HCT116 (cell line): Measurements from ENCODE around the gene FOXP1. TPM values are rescaled to one million over a fixed set of nuclear protein-coding genes. Genes with fewer than 3 reads are reported as not detected.

Source experiments
- ATAC-seq: fragments of 200-7000 bp; cut with Tn5 transposase; 2 replicates; pipeline ENCODE4 v1.9.1; 2020; ENCODE audit warnings: mild to moderate bottlenecking, moderate library complexity
- BruUV-seq: library from RNA; stranded (reverse); fragments of 400-500 nt; replicated peaks from 2 replicates; lab custom pipeline; 2021; lab: Mats Ljungman, UMichigan
- CTCF ChIA-PET: fragments of 300-600 bp; sonication (Branson Sonifier 250); formaldehyde crosslinking; loops from one replicate; lab custom pipeline; 2021; ENCODE audit warnings: antibody characterized with exemption; lab: Charles Lee
- POLR2A ChIA-PET: fragments of 300-600, 350-600 bp; sonication (Branson Sonifier 250); formaldehyde crosslinking; loops from one replicate; lab custom pipeline; 2021; ENCODE audit warnings: antibody characterized with exemption; lab: Charles Lee
- RAD21 ChIA-PET, 2 experiments: fragments of 300-600 bp; sonication (Branson Sonifier 250); formaldehyde crosslinking; loops; one replicate each; lab custom pipeline; 2023; ENCODE audit warnings: low total read pairs in 2 of 2; ENCODE audit not compliant: uncharacterized antibody in 2 of 2, unreplicated experiment in 2 of 2, low non-redundant PET in 1 of 2; lab: Charles Lee
- DNase-seq: peaks from one replicate; pipeline ENCODE4 v3.0.0-alpha.2; 2010; ENCODE audit warnings: low read depth, low spot score
- H2AFZ ChIP-seq: fragments of 200-600 bp; shearing (Covaris generic), sonication (generic); 2 replicates; pipeline ENCODE4 v1.6.1; 2017; ENCODE audit warnings: low read depth, mixed run types, mixed read lengths, antibody characterized with exemption, low read length; ENCODE audit not compliant: poor library complexity, severe bottlenecking
- H3K27ac ChIP-seq: 2 replicates; pipeline ENCODE4 v1.5.1; 2012; ENCODE audit warnings: low read depth, low read length
- H3K27me3 ChIP-seq: fragments of 200-600 bp; sonication (generic); 2 replicates; pipeline ENCODE4 v1.6.1; 2016; ENCODE audit warnings: mixed run types, low read length, mixed read lengths; ENCODE audit not compliant: insufficient read depth
- H3K36me3 ChIP-seq, 2 experiments: fragments of 200-500 bp in 1 of 2; fragments of 200-600 bp in 1 of 2; sonication (Bioruptor generic) in 1 of 2; sonication (generic) in 1 of 2; 2 replicates each; pipeline versions ENCODE4 v1.5.1 to v1.6.1; 2014 to 2016; ENCODE audit warnings: low read length in 2 of 2, inconsistent platforms in 1 of 2, mixed read lengths in 1 of 2, mixed run types in 1 of 2; ENCODE audit not compliant: insufficient read depth in 2 of 2, control insufficient read depth in 1 of 2
- H3K4me1 ChIP-seq, 2 experiments: fragments of 200-600 bp in 1 of 2; sonication (generic) in 1 of 2; 2 replicates each; pipeline versions ENCODE4 v1.5.1 to v1.6.1; 2012 to 2017; ENCODE audit warnings: low read length in 2 of 2, inconsistent platforms in 1 of 2, mild to moderate bottlenecking in 1 of 2, mixed read lengths in 1 of 2, mixed run types in 1 of 2, moderate library complexity in 1 of 2; ENCODE audit not compliant: insufficient read depth in 2 of 2, control insufficient read depth in 1 of 2
- H3K4me2 ChIP-seq: fragments of 200-600 bp; sonication (generic); 2 replicates; pipeline ENCODE4 v1.6.1; 2017; ENCODE audit warnings: mixed run types, low read length, mixed read lengths
- H3K4me3 ChIP-seq, 2 experiments: fragments of 200-600 bp in 1 of 2; sonication (generic) in 1 of 2; replicated peaks in 1 of 2; 2 replicates each; pipeline ENCODE4 v1.5.1; 2011 to 2016; ENCODE audit warnings: low read length in 2 of 2, control low read depth in 1 of 2, low read depth in 1 of 2, mild to moderate bottlenecking in 1 of 2, mixed read lengths in 1 of 2, mixed run types in 1 of 2
- H3K79me2 ChIP-seq: fragments of 200-600 bp; sonication (generic); 2 replicates; pipeline ENCODE4 v1.6.1; 2017; ENCODE audit warnings: mild to moderate bottlenecking, mixed run types, low read length, moderate library complexity, mixed read lengths; ENCODE audit not compliant: insufficient read depth
- H3K9ac ChIP-seq: fragments of 200-600 bp; sonication (generic); 2 replicates; pipeline ENCODE4 v1.6.1; 2016; ENCODE audit warnings: low read length, mixed read lengths
- H3K9me2 ChIP-seq: fragments of 200-600 bp; sonication (generic), shearing (Covaris generic); 2 replicates; pipeline ENCODE4 v1.6.1; 2017; ENCODE audit warnings: mixed run types, mild to moderate bottlenecking, moderate library complexity; ENCODE audit not compliant: insufficient read depth
- H3K9me3 ChIP-seq, 2 experiments: fragments of 200-500 bp in 1 of 2; fragments of 200-600 bp in 1 of 2; sonication (Bioruptor generic) in 1 of 2; sonication (generic) in 1 of 2; 2 replicates each; pipeline ENCODE4 v1.6.1; 2014 to 2017; ENCODE audit warnings: low read length in 2 of 2, mixed read lengths in 2 of 2, inconsistent platforms in 1 of 2, low read depth in 1 of 2, mild to moderate bottlenecking in 1 of 2, mixed run types in 1 of 2, moderate library complexity in 1 of 2; ENCODE audit not compliant: control insufficient read depth in 1 of 2, insufficient read depth in 1 of 2
- H4K20me1 ChIP-seq: fragments of 200-600 bp; sonication (generic), shearing (Covaris generic); 2 replicates; pipeline ENCODE4 v1.6.1; 2017; ENCODE audit warnings: mixed run types, mild to moderate bottlenecking, moderate library complexity; ENCODE audit not compliant: insufficient read depth
- CEBPB ChIP-seq: IDR thresholded peaks from 2 replicates; pipeline ENCODE4 v1.6.1; 2012; ENCODE audit warnings: low read depth
- ELF1 ChIP-seq: IDR thresholded peaks from 2 replicates; pipeline ENCODE4 v1.6.1; 2012; ENCODE audit warnings: low read depth, borderline replicate concordance
- EZH2 ChIP-seq: fragments of 200-600 bp; sonication (generic); IDR thresholded peaks from 2 replicates; pipeline ENCODE4 v1.6.1; 2017; ENCODE audit warnings: antibody characterized with exemption, mixed run types
- EZH2phosphoT487 ChIP-seq: fragments of 200-600 bp; IDR thresholded peaks from 2 replicates; pipeline ENCODE4 v1.6.1; 2018; ENCODE audit warnings: antibody characterized with exemption, borderline replicate concordance
- FOSL1 ChIP-seq: IDR thresholded peaks from 2 replicates; pipeline ENCODE4 v1.6.1; 2012; ENCODE audit warnings: low read depth
- POLR2AphosphoS5 ChIP-seq: IDR thresholded peaks from 2 replicates; pipeline ENCODE4 v1.6.1; 2011; ENCODE audit warnings: mild to moderate bottlenecking, low read depth, low read length, moderate library complexity
- RAD21 ChIP-seq: IDR thresholded peaks from 2 replicates; pipeline ENCODE4 v1.6.1; 2012; ENCODE audit warnings: low read depth, mild to moderate bottlenecking
- SIN3A ChIP-seq: IDR thresholded peaks from 2 replicates; pipeline ENCODE4 v1.6.1; 2012; ENCODE audit warnings: low read depth
- SP1 ChIP-seq: IDR thresholded peaks from 2 replicates; pipeline ENCODE4 v1.6.1; 2012; ENCODE audit warnings: low read depth
- TCF7L2 ChIP-seq: IDR thresholded peaks from 2 replicates; pipeline ENCODE4 v1.7.0; 2011; ENCODE audit warnings: borderline replicate concordance, inconsistent platforms; ENCODE audit not compliant: insufficient read depth, insufficient read length; ENCODE audit errors: extremely low read depth
- YY1 ChIP-seq: IDR thresholded peaks from 2 replicates; pipeline ENCODE4 v1.6.1; 2011; ENCODE audit warnings: low read length, low read depth, moderate library complexity, mild to moderate bottlenecking; ENCODE audit not compliant: insufficient replicate concordance; ENCODE audit errors: extremely low read depth
- ZFX ChIP-seq: fragments of 450-650 bp; IDR thresholded peaks from 2 replicates; pipeline ENCODE4 v1.6.1; 2017
- ZNF274 ChIP-seq: fragments of 200-500 bp; sonication (Bioruptor generic); IDR thresholded peaks from 2 replicates; pipeline ENCODE4 v1.6.1; 2014; ENCODE audit warnings: mild to moderate bottlenecking, low read depth, low read length, inconsistent platforms
- intact Hi-C: fragments of 100-400 bp; cut with micrococcal nuclease; formaldehyde crosslinking; loops from 2 replicates; pipeline ENCODE4 v1.10.0; 2022
- total RNA-seq: library from RNA; stranded (reverse); gene quantifications from one replicate; pipeline ENCODE4 v1.2.1, GENCODE V29; 2021; ENCODE audit not compliant: unreplicated experiment
- TF ChIP-seq, protein P1 (sequence below): IDR thresholded peaks from 2 replicates; pipeline ENCODE4 v1.6.1; 2011; ENCODE audit warnings: mild to moderate bottlenecking, low read length, moderate library complexity; ENCODE audit not compliant: insufficient replicate concordance; ENCODE audit errors: extremely low read depth
- TF ChIP-seq, protein P2 (sequence below), 3 experiments: fragments of 200-600 bp in 1 of 3; sonication (generic) in 1 of 3; IDR thresholded peaks in 2 of 3; conservative IDR thresholded peaks in 1 of 3; 2 replicates each; pipeline ENCODE4 v1.5.1; 2012 to 2017; ENCODE audit warnings: low read depth in 2 of 3, low read length in 2 of 3, antibody characterized with exemption in 1 of 3, borderline replicate concordance in 1 of 3, control low read depth in 1 of 3, mild to moderate bottlenecking in 1 of 3, mixed read lengths in 1 of 3, mixed run types in 1 of 3, moderate library complexity in 1 of 3; ENCODE audit not compliant: insufficient read depth in 1 of 3
- TF ChIP-seq, protein P3 (sequence below): IDR thresholded peaks from 2 replicates; pipeline ENCODE4 v1.6.1; 2012
- TF ChIP-seq, protein P4 (sequence below): IDR thresholded peaks from 2 replicates; pipeline ENCODE4 v1.6.1; 2012; ENCODE audit warnings: low read depth

FOXP1 gene
- total RNA-seq, 1 experiment from 2014 or later = 11.4 TPM

DNA sequence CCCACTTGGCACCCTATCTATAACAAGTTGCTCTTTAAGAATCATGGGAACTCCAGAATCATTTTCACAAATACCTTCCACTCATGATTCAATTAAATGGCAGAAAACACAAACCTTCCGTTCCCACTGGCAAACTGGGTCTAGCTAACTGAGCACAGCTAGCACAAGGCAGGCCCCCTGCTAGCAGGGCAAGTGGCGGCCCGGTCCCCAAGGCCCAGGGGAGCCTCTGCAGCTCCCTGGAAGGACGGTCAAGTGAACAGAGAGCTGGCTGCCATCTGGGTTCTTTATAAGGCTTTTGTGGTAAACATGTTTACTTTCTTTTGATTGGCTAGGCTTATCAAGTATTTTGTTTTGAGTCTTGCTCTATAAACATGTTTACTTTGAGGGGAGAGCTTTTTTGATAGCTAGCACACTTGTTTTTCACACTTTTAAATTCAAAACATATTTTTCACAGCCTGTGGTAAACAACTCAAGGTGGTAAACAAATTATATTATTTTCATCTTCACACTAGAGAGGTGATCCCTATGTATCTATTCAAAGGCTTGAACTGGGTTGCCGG is 81.4 kb downstream of the FOXP1 start:
- ChIA-PET RAD21 (no interaction called here), POLR2A (no interaction called here), CTCF (no interaction called here)
- no peak for DNase-seq
- TF ChIP-seq ELF1 (no peak), POLR2AphosphoS5 (no peak), EZH2phosphoT487 (no peak), TCF7L2 (no peak), ZFX (no peak), YY1 (no peak), EZH2 (no peak), ZNF274 (no peak), SP1 (no peak), SIN3A (no peak), RAD21 (no peak), CEBPB (no peak), FOSL1 (no peak)
- TF ChIP-seq, protein P1, sequence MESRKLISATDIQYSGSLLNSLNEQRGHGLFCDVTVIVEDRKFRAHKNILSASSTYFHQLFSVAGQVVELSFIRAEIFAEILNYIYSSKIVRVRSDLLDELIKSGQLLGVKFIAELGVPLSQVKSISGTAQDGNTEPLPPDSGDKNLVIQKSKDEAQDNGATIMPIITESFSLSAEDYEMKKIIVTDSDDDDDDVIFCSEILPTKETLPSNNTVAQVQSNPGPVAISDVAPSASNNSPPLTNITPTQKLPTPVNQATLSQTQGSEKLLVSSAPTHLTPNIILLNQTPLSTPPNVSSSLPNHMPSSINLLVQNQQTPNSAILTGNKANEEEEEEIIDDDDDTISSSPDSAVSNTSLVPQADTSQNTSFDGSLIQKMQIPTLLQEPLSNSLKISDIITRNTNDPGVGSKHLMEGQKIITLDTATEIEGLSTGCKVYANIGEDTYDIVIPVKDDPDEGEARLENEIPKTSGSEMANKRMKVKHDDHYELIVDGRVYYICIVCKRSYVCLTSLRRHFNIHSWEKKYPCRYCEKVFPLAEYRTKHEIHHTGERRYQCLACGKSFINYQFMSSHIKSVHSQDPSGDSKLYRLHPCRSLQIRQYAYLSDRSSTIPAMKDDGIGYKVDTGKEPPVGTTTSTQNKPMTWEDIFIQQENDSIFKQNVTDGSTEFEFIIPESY = no peak
- TF ChIP-seq, protein P2, sequence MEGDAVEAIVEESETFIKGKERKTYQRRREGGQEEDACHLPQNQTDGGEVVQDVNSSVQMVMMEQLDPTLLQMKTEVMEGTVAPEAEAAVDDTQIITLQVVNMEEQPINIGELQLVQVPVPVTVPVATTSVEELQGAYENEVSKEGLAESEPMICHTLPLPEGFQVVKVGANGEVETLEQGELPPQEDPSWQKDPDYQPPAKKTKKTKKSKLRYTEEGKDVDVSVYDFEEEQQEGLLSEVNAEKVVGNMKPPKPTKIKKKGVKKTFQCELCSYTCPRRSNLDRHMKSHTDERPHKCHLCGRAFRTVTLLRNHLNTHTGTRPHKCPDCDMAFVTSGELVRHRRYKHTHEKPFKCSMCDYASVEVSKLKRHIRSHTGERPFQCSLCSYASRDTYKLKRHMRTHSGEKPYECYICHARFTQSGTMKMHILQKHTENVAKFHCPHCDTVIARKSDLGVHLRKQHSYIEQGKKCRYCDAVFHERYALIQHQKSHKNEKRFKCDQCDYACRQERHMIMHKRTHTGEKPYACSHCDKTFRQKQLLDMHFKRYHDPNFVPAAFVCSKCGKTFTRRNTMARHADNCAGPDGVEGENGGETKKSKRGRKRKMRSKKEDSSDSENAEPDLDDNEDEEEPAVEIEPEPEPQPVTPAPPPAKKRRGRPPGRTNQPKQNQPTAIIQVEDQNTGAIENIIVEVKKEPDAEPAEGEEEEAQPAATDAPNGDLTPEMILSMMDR (IDR thresholded peaks at IDR 0.05 in 2 of 3, conservative IDR thresholded peaks at IDR 0.05 in 1 of 3; ENCODE audit: borderline replicate concordance in 1 of 3, insufficient read depth in 1 of 3, low read depth in 2 of 3, low read length in 2 of 3) = no peak
- TF ChIP-seq, protein P3, sequence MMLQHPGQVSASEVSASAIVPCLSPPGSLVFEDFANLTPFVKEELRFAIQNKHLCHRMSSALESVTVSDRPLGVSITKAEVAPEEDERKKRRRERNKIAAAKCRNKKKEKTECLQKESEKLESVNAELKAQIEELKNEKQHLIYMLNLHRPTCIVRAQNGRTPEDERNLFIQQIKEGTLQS = no peak
- TF ChIP-seq, protein P4, sequence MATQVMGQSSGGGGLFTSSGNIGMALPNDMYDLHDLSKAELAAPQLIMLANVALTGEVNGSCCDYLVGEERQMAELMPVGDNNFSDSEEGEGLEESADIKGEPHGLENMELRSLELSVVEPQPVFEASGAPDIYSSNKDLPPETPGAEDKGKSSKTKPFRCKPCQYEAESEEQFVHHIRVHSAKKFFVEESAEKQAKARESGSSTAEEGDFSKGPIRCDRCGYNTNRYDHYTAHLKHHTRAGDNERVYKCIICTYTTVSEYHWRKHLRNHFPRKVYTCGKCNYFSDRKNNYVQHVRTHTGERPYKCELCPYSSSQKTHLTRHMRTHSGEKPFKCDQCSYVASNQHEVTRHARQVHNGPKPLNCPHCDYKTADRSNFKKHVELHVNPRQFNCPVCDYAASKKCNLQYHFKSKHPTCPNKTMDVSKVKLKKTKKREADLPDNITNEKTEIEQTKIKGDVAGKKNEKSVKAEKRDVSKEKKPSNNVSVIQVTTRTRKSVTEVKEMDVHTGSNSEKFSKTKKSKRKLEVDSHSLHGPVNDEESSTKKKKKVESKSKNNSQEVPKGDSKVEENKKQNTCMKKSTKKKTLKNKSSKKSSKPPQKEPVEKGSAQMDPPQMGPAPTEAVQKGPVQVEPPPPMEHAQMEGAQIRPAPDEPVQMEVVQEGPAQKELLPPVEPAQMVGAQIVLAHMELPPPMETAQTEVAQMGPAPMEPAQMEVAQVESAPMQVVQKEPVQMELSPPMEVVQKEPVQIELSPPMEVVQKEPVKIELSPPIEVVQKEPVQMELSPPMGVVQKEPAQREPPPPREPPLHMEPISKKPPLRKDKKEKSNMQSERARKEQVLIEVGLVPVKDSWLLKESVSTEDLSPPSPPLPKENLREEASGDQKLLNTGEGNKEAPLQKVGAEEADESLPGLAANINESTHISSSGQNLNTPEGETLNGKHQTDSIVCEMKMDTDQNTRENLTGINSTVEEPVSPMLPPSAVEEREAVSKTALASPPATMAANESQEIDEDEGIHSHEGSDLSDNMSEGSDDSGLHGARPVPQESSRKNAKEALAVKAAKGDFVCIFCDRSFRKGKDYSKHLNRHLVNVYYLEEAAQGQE = no peak
- no TSS peak for BruUV-seq
- H3K27me3 ChIP-seq = no peaks in the 10 kb centered on the region
- peaks cover 5 to 17% of the 10 kb centered on the region in 2 experiments; a peak in 3 of 4 replicates for H3K4me1 ChIP-seq
- H3K4me3 ChIP-seq = no peak overlapping the region
- H3K4me2 ChIP-seq = no peak overlapping the region
- no peak overlapping the region for H3K9ac ChIP-seq
- no peaks in the 10 kb centered on the region for H3K36me3 ChIP-seq
- H4K20me1 ChIP-seq = no peaks in the 10 kb centered on the region
- no peaks in the 10 kb centered on the region for H3K9me2 ChIP-seq
- H3K79me2 ChIP-seq = no peaks in the 10 kb centered on the region
- no peak for ATAC-seq
- H3K27ac ChIP-seq = no peak overlapping the region
- intact Hi-C loops = no loop called here
- no peaks in the 10 kb centered on the region for H3K9me3 ChIP-seq
- H2AFZ ChIP-seq = no peak overlapping the region
